ENCODE data around the gene BRMS1L. TPM values are rescaled to one million over a fixed set of nuclear protein-coding genes. Genes with fewer than 3 reads are reported as not detected.
"Not testable (repeated sequence)": the region's sequence is repeated elsewhere in the genome, so short reads cannot be mapped to it uniquely, and the experiment has no call there.

BRMS1L gene
- polyA plus RNA-seq (5.9 to 12.0 TPM (median 6.4 TPM) in 3 replicates), polyA minus RNA-seq (0.82 to 4.6 TPM (median 0.85 TPM) in 3 replicates)
- 23.2 TPM for polyA plus RNA-seq (2011; ENCODE audit: low read depth)
- 4.8 and 9.3 TPM in 2 replicates for polyA plus RNA-seq (2011; cell fraction: cytosol; rRNA removed)
- 4.6 and 10.4 TPM in 2 replicates for polyA plus RNA-seq (2011; cell fraction: nucleus; rRNA removed)
- 3.9 and 8.4 TPM in 2 replicates for polyA plus RNA-seq (2012; ENCODE audit: low replicate concordance)
- polyA minus RNA-seq (2011; cell fraction: cytosol; rRNA and poly(A)+ RNA removed) = 3.1 TPM
- 2.3 and 13.7 TPM in 2 replicates for polyA minus RNA-seq (2011; cell fraction: nucleus; rRNA and poly(A)+ RNA removed)

GRCh38 chr14:35826218-35826951 lies at the start of gene BRMS1L:
Gene BRMS1L (plus strand): TSS chr14:35826338. CDS start chr14:35826517, 179 bp downstream.
- Histone ChIP-seq H3K9me1 (ENCODE audit: control insufficient read depth, extremely low read depth, insufficient read depth, low read length) (no peaks in the 10 kb centered on the region), H3K9me3 (ENCODE audit: control insufficient read depth, low read depth, low read length) (no peaks in the 10 kb centered on the region), H4K20me1 (ENCODE audit: control insufficient read depth, extremely low read depth, insufficient read depth, low read length) (no peaks in the 10 kb centered on the region), H3K9ac (ENCODE audit: control insufficient read depth, extremely low read depth, insufficient read depth, low read length) (peak within 1 kb of the TSS; percentile 90), H3K27ac (ENCODE audit: control insufficient read depth, insufficient read depth, low read length) (peak within 1 kb of the TSS; percentile 84), H3K4me1 (ENCODE audit: control insufficient read depth, extremely low read depth, insufficient read depth, low read length) (peaks cover 20% of the 10 kb centered on the region), H3K27me3 (ENCODE audit: control insufficient read depth, extremely low read depth, insufficient read depth, low read length) (no peaks in the 10 kb centered on the region), H3K4me2 (ENCODE audit: control insufficient read depth, extremely low read depth, insufficient read depth, low read depth, low read length) (peak within 1 kb of the TSS; percentile 88), H3K36me3 (ENCODE audit: control insufficient read depth in 2 of 2, extremely low read depth in 1 of 2, insufficient read depth in 2 of 2, low read length in 2 of 2) (no peaks in the 10 kb centered on the region), H3K4me3 (ENCODE audit: control insufficient read depth in 2 of 3, extremely low read depth in 1 of 3, insufficient read depth in 2 of 3, low read depth in 1 of 3, low read length in 3 of 3) (peak within 1 kb of the TSS; percentile 54 to 88 (median 87)), H2AFZ (ENCODE audit: control insufficient read depth, low read length) (peak within 1 kb of the TSS; percentile 99), H3K79me2 (ENCODE audit: control insufficient read depth, insufficient read depth, low read length) (peaks cover 14% of the 10 kb centered on the region)
- FAIRE-seq (peak; percentile 83), DNase-seq (ENCODE audit: low read depth, low spot score) (peak; percentile 94)
- TF ChIP-seq CTCF (optimal IDR thresholded peaks at IDR 0.05 in 1 of 3, IDR thresholded peaks at IDR 0.05 in 1 of 3, conservative IDR thresholded peaks at IDR 0.05 in 1 of 3; ENCODE audit: extremely low read depth in 1 of 3, insufficient read depth in 2 of 3, low read length in 3 of 3) (peak in 1 of 3 experiments; percentile 13), EZH2 (IDR thresholded peaks at IDR 0.05; ENCODE audit: low read length) (no peak)
- dilution Hi-C loops (cut with MboI; ENCODE audit: extremely low pct_ligation_motif_present, low sequenced_read_pairs) = no loop called here

- H3K4me3 ChIP-seq (ENCODE audit: control insufficient read depth in 2 of 3, extremely low read depth in 1 of 3, insufficient read depth in 2 of 3, low read depth in 1 of 3, low read length in 3 of 3) = no peak overlapping the region
- H3K36me3 ChIP-seq (ENCODE audit: control insufficient read depth in 2 of 2, extremely low read depth in 1 of 2, insufficient read depth in 2 of 2, low read length in 2 of 2) = peaks cover 0 to 2% of the 10 kb centered on the region in 2 experiments
- H3K9ac ChIP-seq (ENCODE audit: control insufficient read depth, extremely low read depth, insufficient read depth, low read length) = no peak overlapping the region
- dilution Hi-C loops (cut with MboI; ENCODE audit: extremely low pct_ligation_motif_present, low sequenced_read_pairs) = no loop called here
- TF ChIP-seq EZH2 (IDR thresholded peaks at IDR 0.05; ENCODE audit: low read length) = no peak
- no peak for TF ChIP-seq CTCF (optimal IDR thresholded peaks at IDR 0.05 in 1 of 3, IDR thresholded peaks at IDR 0.05 in 1 of 3, conservative IDR thresholded peaks at IDR 0.05 in 1 of 3; ENCODE audit: extremely low read depth in 1 of 3, insufficient read depth in 2 of 3, low read length in 3 of 3)
- no peak overlapping the region for H3K4me2 ChIP-seq (ENCODE audit: control insufficient read depth, extremely low read depth, insufficient read depth, low read depth, low read length)
- no peaks in the 10 kb centered on the region for H3K9me1 ChIP-seq (ENCODE audit: control insufficient read depth, extremely low read depth, insufficient read depth, low read length)
- H3K27me3 ChIP-seq (ENCODE audit: control insufficient read depth, extremely low read depth, insufficient read depth, low read length) = no peaks in the 10 kb centered on the region
- H2AFZ ChIP-seq (ENCODE audit: control insufficient read depth, low read length) = no peak overlapping the region
- DNase-seq (ENCODE audit: low read depth, low spot score) (no peak), FAIRE-seq (no peak)
- no peaks in the 10 kb centered on the region for H3K4me1 ChIP-seq (ENCODE audit: control insufficient read depth, extremely low read depth, insufficient read depth, low read length)
- no peak overlapping the region for H3K27ac ChIP-seq (ENCODE audit: control insufficient read depth, insufficient read depth, low read length)
- H3K79me2 ChIP-seq (ENCODE audit: control insufficient read depth, insufficient read depth, low read length) = peaks cover 13% of the 10 kb centered on the region
- H3K9me3 ChIP-seq (ENCODE audit: control insufficient read depth, low read depth, low read length) = no peaks in the 10 kb centered on the region
- H4K20me1 ChIP-seq (ENCODE audit: control insufficient read depth, extremely low read depth, insufficient read depth, low read length) = peaks cover 2% of the 10 kb centered on the region
Measured at GRCh38 chr14:35776823-35777222, 49.3 kb upstream of the BRMS1L start.

- H4K20me1 ChIP-seq (ENCODE audit: control insufficient read depth, extremely low read depth, insufficient read depth, low read length); dilution Hi-C loops (cut with MboI; ENCODE audit: extremely low pct_ligation_motif_present, low sequenced_read_pairs); FAIRE-seq; DNase-seq (ENCODE audit: low read depth, low spot score); H3K27ac ChIP-seq (ENCODE audit: control insufficient read depth, insufficient read depth, low read length); H3K36me3 ChIP-seq (ENCODE audit: control insufficient read depth in 2 of 2, extremely low read depth in 1 of 2, insufficient read depth in 2 of 2, low read length in 2 of 2); H3K9me3 ChIP-seq (ENCODE audit: control insufficient read depth, low read depth, low read length); H2AFZ ChIP-seq (ENCODE audit: control insufficient read depth, low read length); H3K9ac ChIP-seq (ENCODE audit: control insufficient read depth, extremely low read depth, insufficient read depth, low read length); H3K4me3 ChIP-seq (ENCODE audit: control insufficient read depth in 2 of 3, extremely low read depth in 1 of 3, insufficient read depth in 2 of 3, low read depth in 1 of 3, low read length in 3 of 3); H3K27me3 ChIP-seq (ENCODE audit: control insufficient read depth, extremely low read depth, insufficient read depth, low read length); H3K4me2 ChIP-seq (ENCODE audit: control insufficient read depth, extremely low read depth, insufficient read depth, low read depth, low read length); H3K4me1 ChIP-seq (ENCODE audit: control insufficient read depth, extremely low read depth, insufficient read depth, low read length); H3K9me1 ChIP-seq (ENCODE audit: control insufficient read depth, extremely low read depth, insufficient read depth, low read length): not testable (repeated sequence)
- H3K79me2 ChIP-seq (ENCODE audit: control insufficient read depth, insufficient read depth, low read length) = peaks cover 13% of the 10 kb centered on the region
Measured at GRCh38 chr14:35777550-35777949, 48.6 kb upstream of the BRMS1L start.
